HG03139 (cell line): ENCODE data around the gene NRG3.
"Not testable (repeated sequence)": the region's sequence is repeated elsewhere in the genome, so short reads cannot be mapped to it uniquely, and the experiment has no call there.

Experiments
- ATAC-seq: cut with Tn5 transposase; IDR thresholded peaks from one replicate; pipeline ENCODE4 v1.9.1; 2021; ENCODE audit not compliant: unreplicated experiment

The NRG3 gene

GRCh38 chr10:81957976-81958375, 83.0 kb downstream of the NRG3 start:
- ATAC-seq, result no peak

DNA sequence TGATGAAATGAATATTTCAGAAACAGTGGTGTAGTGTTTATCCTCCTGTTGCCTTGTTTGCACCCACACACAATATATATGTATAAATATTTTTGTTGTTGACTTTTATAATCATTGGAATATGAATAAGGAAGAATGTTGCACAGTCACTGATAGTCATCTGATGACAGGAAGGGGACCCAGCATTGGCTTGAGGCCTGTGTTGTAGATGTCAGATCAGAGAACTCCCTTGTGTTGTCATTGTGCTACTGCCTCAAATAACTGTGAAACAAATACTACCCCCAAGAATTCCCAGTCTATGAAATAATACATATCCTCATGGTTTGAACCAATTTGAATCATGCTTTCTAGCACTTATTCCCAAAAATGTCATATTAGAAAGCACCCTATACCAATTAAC, 84.0 kb downstream of the NRG3 start:
- no peak for ATAC-seq

GRCh38 chr10:81961451-81962184, 86.6 kb downstream of the NRG3 start:
- ATAC-seq, result no peak

- ATAC-seq, result no peak
Observed at GRCh38 chr10:81963606-81964005, 88.6 kb downstream of the NRG3 start.

- no peak for ATAC-seq
Observed at GRCh38 chr10:81967716-81968115, 92.7 kb downstream of the NRG3 start.

GRCh38 chr10:81969136-81969535, 94.1 kb downstream of the NRG3 start:
- ATAC-seq, result no peak

DNA sequence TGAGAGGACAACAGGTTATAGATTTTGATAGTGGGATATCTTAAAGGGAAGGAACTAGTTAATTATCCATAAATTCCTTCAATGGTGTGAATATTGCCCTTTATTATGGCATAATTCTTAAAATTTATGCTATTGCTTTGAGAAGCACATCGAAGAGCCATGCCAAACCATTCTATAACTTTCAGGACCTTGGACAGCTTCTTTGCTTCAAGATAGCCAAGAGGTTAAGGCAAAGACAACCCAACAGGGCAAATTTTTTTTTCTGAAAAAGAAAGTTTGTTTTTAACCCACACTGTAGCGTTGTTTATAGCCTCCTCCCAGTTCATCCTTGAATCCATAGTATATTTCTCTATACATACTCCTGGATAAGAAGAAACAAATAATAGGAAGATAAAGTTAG, 103.2 kb downstream of the NRG3 start:
- no peak for ATAC-seq

- ATAC-seq, result no peak
Observed at GRCh38 chr10:81981724-81982123, 106.7 kb downstream of the NRG3 start.

GRCh38 chr10:81984428-81984827, 109.4 kb downstream of the NRG3 start:
- no peak for ATAC-seq

- ATAC-seq, result no peak
Observed at GRCh38 chr10:81995254-81995653, 120.3 kb downstream of the NRG3 start.

- no peak for ATAC-seq
Observed at GRCh38 chr10:81996927-81997326, 121.9 kb downstream of the NRG3 start.

DNA sequence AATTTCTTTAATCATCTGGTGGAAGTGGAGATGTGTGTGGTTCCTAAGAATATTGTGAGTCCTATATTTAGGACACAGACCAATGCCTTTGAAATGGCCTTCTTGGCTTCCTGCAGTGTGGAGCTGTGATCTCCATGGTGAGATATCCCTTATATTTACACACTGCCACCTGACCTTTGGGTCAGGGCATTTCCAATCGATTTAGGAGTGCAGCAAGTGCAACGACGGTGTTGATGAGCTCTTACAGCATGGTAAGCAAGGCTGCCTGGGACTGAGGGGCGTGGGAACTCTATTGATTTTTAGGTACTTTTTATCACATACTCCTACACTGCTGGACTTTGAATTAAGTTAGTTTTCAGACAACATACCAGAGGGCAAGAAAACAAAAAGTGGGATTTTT, 146.0 kb downstream of the NRG3 start:
- ATAC-seq, result no peak

DNA sequence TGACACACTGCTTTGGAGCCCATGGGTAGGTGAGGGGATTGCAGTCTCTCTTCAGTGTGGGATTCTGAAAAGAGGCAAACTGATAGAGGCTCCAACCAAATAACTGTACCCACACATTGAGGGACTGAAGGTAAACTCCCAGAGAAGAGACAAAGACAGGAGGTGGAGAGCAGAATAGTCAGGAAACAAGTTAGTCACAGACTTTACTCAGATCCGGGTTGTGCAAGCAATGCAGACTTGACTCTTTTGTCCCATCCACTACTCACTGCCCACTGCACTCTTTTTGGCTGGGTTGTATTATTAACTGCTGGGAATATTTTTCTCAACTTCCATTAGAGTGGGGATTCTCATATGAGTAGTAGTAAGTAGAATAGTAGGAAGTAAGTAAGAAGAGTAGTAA, 152.7 kb downstream of the NRG3 start:
- no peak for ATAC-seq

GRCh38 chr10:82037076-82037475, 162.1 kb downstream of the NRG3 start:
- no peak for ATAC-seq

GRCh38 chr10:82038587-82038986, 163.6 kb downstream of the NRG3 start:
- ATAC-seq, result no peak

DNA sequence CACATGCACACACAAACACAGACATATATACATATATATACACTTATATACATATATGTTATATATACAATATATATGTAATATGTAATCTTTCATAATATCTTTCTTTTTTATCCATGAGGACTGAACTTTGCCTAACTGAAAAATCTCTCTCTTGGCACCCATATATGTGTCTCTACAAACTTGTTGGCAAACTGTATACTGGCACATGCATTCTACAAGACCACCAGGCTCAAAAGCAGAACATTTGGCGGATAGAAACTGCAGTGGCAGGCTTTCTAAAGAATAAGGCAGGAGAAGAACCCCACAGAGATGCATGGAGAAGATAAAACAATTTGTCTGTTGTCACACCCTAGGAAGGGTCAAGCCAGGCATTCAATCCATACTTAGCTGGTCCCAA, 165.3 kb downstream of the NRG3 start:
- no peak for ATAC-seq

- ATAC-seq, result no peak
Observed at GRCh38 chr10:82041018-82041417, 166.0 kb downstream of the NRG3 start.

GRCh38 chr10:82056391-82056790, 181.4 kb downstream of the NRG3 start:
- no peak for ATAC-seq

DNA sequence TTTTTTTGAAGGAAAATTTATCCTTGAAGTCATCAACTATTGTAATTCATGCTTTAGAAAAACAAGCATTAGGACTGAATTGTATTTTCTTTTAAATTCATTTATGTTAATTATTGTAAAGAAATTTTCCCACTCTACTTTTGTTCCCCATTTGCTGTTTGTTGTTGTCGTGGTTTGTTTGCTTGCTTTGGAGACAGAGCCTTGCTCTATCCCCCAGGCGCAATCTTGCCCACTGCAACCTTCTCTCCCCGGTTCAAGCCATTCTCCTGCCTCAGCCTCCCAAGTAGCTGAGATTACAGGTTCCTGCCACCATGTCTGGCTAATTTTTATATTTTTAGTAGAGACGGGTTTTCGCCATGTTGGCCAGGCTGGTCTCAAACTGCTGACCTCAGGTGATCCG, 192.2 kb downstream of the NRG3 start:
- ATAC-seq, result not testable (repeated sequence)

DNA sequence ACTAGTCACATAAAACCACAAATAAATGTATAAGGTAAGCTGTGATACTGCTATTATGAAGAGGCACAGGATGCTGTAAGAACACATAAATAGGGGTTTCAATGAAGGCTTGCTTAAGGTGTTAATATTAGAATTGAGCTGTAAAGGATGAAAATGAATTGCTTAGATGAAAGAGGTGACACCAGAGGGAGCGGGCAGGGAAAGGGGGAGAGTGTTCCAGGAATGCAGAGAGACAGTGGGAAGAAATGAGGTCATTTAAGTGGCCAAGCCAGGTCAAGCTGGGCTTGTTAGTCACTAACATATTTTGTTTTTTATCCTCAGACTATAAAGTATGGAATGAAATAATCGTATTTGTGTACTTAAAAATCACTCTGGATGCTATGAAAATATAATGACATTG, 193.5 kb downstream of the NRG3 start:
- no peak for ATAC-seq

DNA sequence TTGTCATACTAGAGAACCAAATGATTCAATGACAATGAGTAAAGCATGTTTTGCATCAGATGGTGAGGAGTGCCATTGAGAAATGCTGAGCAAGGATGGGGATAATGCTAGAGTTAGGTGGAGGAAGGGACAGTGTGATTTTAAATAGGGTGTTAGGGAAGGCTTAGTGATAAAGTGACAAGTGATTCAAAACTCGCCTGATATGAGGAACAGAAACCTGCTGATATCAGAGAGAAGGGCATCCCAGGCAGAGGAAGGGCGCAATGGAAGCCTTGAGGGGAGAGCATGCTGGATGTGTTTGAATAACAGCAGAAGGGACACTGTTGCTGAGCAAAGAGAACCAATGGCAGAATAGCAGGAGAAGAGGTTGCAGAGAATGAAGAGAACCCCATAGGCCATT, 196.2 kb downstream of the NRG3 start:
- no peak for ATAC-seq

GRCh38 chr10:82072124-82072523, 197.1 kb downstream of the NRG3 start:
- ATAC-seq, result no peak

GRCh38 chr10:82075605-82076004, 200.6 kb downstream of the NRG3 start:
- ATAC-seq, result no peak
